ENCODE measurements around the gene APOB.

GRCh38 chr2:20984408-20984807 lies 59.5 kb downstream of the APOB start:
- TF ChIP-seq CTCF (IDR thresholded peaks at IDR 0.05) = no peak
- no peak for TF ChIP-seq EP300 (IDR thresholded peaks at IDR 0.05)
- no peak for TF ChIP-seq POLR2A (IDR thresholded peaks at IDR 0.05)
